Measurements from ENCODE around the gene STK39.

The STK39 gene

DNA sequence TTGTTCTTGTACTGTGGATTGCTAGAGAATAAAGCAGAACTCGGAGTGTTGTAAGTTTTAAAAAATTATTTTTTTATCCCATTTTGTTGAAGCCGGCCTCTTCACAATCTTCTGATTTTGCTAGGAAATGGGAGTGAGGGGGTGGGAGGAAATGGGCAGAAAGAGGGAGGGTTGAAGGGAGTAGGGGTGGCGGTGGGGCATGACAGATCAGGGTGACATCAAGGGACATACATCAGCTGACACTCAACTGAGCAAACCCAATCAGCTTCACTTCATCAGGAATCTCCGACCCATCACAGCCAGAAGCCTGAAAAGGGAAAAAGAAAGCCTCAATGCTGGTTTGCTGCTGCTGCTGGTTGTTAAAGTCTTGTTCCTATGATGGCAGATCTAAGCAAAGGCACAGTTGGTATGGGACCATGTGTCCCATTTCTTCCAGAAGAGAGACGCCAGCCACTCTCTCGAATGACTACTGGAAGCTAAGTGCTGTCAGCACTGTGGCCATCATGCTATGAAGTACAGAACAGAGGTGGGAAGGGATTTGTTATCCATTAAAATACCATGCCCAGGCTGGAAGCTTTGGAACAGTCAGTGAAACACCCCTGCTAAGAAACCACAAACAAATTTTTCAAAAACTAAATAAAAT, 292.0 kb downstream of the STK39 start:
- DNase-seq (ENCODE audit: low spot score): no peak

DNA sequence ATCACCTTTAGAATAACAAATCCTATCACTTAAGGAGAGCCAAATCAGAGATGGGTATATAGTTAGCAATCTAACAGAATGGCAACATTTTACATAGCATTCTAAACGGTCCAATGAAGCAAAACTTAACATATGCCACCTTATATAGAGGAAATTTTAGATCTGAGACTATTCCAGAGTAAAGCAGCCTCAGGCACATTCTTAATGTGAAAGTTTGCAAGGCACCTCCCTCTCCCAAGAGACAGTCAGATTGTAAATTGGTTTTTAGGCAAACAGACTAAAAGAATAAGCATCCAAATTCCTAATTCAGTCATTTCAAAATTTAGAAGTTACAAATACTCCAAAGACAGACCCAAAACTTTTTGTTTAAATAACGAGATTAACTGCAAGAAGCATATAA, 292.9 kb downstream of the STK39 start:
- no peak for DNase-seq (ENCODE audit: low spot score)

DNA sequence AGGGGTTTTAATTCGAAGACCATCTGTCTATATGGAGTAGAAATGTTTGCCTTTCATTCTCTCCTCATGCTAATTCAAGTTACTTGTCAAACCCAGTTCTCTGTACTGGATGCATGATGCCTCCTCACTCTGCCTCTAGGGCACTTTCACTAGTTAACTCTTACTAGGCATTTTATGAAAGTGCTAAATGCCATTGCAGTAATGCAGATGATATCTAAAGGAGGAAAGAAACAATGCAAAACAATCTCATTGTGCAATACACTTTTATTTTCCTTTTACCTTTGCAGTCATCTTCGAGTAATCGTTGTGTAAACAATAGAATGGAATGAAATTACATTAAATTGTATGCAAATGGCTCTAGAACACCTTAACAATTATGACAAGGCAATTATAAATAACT, 293.6 kb downstream of the STK39 start:
- no peak for DNase-seq (ENCODE audit: low spot score)

DNA sequence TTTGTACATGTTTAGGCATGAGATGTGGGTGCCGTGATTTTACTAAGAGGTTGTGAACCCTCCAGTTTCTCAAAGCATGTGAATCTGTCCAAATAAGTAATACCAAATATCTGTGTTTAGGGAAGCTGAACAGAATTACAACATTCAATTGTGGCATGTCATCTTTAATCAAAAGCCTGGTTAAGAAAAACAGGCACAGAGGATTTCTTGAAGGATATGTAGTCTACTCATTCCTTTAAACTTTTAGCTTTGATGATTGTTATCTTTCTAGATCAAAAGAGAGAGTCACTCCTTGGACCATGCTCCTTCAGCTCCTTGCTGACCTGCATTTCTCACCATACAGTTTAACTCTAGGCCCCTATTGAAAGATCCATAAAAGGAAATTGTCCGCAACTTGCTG, 296.8 kb downstream of the STK39 start:
- no peak for DNase-seq (ENCODE audit: low spot score)

DNA sequence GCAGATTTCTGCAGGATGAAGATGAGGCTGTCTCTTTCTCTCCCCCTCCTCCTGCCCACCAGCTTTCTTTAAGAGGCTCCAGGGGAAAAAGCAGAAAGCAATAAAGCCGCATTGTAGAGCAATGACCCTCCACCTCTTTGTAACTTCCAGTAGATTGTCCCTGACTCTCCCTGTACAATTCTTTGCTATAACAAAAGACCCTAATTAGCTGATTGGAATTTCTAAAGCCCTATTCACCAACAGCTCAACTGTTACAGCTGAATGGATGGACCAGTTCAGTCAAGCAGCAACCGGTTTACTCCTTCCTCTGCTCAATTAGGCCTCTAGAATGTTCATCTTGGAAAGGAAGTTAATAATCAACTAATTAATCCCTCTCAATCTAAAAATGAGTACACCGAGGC, 301.0 kb downstream of the STK39 start:
- DNase-seq (ENCODE audit: low spot score): no peak

DNA sequence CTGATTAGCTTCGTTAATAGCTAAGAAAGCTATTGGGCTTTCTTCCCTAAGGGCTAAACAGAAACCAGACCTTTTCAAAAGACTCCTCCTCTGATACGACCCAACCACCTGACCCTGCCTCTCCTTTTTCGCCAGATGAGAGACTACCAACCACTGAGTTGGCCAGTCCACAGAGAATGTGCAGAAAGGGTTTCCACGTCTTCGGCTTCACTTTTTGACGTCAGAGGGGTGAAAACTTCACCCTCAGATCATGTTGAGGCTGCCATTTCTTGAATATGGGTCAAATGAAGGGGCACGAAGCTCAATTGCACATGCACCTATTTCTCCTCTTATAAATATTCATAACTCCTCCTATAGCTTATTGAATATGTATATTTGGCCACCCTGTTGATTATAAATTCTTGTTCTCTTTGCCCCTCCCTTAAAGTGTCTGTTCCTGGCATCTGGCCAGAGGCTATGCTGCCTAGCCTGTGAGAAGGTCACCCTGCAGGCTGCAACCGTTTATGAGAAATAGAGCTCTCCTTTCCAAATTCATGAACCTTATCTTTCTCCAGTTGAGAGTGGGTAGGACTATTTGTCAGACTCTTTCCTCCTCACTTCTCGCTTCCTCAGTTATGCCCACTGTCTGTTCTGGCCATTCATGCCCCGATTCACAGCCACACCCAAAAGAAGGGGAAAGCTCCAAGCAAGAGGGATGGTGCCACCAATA, 301.6 kb downstream of the STK39 start:
- no peak for DNase-seq (ENCODE audit: low spot score)

DNA sequence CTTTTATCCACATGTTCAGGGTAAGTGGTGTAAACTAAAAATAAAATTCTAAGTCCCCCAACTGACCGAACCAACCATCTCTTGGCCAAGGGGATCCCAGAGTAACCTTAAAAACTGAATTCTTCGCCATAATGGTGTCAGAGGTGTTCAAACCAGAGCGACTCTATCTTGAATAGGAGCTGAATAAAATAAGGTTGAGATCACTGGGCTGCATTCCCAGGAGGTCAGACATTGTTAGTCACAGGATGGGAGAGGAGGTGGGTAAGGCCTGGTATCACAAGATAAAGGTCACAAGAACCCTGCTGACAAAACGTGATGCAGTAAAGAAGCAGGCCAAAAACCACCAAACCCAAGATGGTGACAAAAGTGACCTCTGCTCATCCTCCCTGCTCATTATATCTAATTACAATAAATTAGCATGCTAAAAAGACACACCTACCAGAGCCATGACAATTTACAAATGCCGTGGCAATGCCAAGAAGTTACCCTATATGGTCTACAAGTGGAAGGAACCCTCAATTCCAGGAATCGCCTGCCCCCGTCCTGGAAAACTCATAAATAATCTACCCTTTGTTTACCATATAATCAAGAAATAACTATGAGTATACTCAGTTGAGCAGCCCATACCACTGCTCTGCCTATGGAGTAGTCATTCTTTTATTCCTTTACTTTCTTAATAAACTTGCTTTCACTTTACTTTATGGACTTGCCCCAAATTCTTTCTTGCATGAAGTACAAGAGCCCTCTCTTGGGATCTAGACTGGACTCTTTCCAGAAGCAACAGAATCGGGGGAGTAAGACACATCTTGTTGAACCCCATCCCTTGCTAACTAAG, 302.4 kb downstream of the STK39 start:
- DNase-seq (ENCODE audit: low spot score): no peak

DNA sequence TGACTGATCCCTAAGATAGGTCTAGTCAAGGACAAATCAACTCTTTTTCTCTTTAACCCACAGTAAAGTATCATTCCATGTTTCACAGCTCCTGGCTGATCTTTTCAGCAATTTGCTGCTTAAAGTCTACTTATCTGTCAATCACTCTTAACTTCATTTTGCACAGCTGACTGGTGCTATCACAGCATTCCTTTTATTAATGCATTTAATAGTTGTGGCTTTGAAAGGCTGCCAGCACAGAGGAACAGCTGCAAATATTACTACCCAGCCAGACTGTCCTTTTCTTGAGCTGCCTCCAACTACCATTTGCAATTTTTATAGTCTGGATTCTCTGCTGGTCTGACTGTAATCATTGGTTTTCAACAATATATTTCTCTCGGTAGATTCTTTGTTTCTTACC, 303.5 kb downstream of the STK39 start:
- no peak for DNase-seq (ENCODE audit: low spot score)

DNA sequence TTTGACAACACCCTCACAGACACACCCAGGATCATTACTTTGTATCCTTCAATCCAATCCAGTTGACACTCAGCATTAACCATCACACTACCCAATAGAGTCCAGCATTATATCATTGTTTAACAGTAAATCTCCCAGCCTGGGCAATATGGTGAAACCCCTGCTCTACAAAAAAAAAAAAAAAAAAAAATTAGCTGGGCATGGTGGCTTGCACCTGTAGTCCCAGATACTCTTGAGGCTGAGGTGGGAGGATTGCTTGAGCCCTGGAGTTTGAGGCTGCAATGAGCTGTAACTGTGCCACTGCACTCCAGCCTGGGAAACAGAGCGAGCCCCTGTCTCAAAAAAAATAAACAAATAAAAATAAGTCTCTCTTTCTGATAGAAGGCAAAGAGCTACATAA, 304.0 kb downstream of the STK39 start:
- DNase-seq (ENCODE audit: low spot score): no peak

DNA sequence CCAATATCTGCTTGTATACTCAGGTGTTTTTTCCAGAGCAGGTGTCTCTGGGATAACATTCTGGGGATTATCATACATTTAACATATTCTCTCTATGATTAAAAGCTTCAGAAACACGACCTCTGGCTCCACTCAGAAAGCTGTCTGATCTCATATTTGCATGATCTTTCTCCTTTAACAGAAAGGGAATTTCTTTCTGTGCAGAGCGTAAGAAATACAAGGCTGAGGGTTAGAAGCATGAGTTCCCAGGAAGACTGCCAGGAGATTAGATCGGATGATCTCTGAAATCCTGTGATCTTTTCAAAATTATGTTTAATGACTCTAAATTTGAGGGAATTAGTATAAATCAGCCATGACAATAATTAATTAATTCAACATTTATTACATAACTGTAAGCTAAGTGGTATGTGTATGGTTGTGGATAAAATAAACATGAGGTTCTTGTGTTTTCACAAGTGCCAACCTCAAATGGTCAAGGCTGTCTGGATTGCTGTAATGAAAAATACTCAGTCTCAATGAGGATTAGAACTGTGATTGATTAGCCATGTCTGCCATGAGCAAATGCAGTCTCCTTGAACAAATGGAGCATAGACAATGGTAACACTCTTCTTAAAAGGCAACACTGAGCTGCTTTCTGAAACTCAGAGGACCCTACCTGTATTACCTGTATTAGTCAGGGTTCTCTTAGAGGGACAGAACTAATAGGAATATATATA, 304.9 kb downstream of the STK39 start:
- DNase-seq (ENCODE audit: low spot score): no peak

DNA sequence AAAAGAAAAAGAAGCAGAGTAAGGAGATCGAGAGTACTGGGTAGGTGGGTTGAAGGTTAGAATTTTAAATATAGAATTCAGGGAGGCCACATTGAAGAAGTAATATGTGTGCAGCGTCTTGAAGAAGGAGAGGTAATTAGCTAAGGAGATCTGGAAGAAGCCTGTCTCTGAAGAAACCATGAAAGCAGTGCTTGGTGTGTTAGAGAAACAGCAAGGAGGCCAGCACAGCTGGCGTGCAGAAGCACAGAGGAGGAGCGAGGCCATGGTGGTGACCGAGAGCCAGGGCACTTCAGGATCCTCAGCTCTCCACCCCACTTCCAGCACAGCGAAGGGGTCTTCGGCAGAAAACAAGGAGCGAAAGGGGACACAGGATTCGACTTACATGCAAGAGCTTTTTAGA, 305.8 kb downstream of the STK39 start:
- DNase-seq (ENCODE audit: low spot score): no peak

DNA sequence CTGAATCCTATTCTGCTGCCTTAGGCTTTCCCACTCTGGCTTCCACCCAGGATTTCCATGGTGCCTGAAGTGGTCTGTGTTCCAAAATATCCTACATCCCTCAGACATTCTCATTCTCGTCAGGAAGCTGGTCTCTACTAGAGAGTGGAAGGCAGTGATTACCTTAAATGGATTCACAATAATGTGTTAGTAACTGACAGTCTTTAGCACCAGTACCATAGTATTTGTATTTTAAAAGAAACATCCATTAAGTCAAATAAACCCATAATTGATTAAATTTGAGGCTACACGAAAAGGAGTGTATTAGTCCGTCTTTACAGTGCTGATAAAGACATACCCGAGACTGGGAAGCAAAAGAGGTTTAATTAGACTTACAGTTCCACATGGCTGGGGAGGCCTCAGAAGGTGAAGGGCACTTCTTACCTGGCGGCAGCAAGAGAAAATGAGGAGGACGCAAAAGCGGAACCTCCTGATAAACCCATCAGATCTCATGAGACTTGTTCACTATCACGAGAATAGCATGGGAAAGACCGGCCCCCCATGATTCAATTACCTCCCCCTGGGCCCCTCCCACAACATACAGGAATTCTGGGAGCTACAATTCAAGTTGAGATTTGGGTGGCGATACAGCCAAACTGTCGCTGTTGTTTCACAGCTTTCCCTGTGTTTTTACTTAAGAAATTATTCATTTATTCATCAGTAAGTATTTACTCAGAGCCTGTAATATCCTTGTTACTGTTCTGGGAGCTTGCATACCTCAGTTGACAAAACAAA, 306.5 kb downstream of the STK39 start:
- no peak for DNase-seq (ENCODE audit: low spot score)

DNA sequence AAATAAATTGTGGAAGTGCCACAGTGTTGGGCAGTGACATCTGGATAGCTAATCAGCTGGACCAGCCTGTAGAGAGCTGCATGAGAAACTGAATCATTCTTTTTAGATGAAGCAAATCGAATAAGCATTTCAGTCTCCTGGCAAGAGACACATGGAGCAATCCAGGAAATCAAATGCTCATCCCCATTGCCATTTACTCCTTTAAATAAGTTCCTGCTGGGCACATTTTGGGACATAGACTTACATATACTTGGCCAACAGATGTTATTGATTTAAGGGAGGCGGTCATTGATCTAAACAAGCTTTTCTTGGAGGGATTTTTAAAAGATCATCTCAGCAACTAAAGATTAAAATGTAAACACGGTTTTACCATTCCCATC, 307.1 kb downstream of the STK39 start:
- DNase-seq (ENCODE audit: low spot score): no peak

DNA sequence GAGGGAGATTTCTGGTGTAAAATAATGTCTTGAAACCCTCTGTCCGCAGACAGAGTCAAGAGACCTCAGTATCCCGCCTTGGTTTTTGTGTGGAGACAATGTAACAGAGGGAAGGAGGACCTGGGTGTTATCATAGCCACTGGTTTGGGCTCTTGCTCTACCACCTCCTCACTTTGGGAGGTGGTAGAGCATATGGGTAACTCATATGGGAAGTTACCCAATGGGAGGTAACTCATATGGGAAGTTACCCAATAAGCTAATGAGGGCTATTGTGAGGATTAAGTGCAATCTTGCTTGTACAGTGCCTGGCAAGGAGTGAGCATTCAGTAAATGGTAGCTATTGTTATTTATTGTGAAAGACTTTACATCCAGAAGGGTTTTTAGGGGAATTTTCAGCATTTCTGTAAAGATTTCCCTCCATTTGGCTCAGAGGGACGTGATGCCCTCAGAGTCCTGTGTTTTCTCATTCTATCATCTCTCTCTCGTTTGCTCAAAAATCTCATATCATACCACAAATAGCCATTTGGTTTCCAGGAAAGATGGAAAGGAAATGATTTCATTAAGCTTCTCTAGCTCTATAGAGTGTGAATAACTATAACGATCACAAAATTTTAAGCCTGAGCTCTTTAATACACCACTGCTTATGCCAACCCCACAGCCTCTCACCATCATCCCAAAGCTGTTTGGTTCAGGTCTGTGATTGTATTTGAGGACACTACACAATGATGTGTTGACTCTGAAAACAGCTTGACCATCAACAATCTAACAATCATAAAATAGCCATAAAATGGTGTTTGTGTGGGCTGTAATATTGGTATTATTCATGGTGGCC, 307.7 kb downstream of the STK39 start:
- DNase-seq (ENCODE audit: low spot score): no peak

DNA sequence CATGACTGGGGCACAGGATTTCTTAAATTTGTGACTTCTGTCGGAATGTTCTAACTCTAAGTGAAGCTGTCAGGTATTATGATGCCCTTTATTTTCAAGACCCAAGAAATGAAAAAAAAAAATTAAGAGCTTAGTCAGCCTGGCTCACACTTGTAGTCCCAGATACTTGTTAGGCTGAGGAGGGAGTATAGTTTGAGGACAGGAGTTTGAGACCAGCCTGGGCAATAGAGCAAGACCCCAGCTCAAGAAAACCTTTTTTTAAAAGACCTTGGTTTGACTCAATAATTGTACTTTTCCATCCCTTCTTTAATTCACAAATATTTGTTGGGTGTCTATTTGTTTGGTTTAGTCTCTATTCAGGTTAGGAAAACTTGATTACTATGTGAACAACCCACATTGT, 310.0 kb downstream of the STK39 start:
- DNase-seq (ENCODE audit: low spot score): no peak

DNA sequence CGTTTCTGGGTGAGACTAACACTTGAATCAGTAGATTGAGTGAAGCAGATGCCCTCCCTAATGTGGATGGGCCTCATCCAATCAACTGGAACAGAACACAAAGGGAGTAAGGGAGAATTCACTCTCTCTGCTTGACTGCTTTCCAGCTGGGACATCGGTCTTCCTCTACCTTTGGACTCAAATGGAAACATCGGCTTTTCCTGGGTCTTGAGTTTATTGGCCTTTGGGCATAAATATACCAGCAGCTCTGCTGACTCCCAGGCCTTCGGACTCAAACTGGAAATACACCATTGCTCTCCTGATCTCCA, 311.6 kb downstream of the STK39 start:
- no peak for DNase-seq (ENCODE audit: low spot score)

DNA sequence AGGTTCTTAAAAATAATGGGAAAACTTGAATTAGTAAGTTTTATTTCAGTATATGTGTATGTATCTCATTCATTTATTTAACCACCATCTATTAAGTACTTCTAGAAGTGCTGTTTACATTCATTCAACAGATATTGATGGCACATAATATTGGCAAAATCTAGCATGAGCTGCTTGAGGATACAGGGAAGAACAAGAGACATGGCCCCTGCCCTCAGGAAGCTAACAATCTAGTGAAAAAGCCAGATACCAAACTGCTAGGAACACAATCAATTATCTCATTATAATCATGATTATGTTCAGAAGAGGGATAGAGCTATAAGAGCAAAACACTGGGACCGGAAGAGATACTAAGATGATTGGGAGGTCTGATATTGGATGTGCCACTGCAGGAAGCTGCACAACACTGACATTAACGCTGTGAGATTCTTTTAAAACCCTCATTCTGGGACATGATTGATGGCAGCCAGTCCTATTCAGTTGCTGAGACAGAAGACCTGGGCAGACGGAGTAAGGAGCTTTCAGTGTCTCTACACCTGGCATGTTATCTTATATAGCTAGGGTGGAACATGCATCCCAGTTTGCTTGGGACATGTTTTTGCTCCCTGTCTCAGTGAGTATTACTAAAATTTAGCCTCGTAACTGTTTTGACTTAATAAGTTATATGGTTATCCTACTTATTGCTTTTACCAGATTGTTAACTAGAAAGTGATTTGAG, 314.1 kb downstream of the STK39 start:
- DNase-seq (ENCODE audit: low spot score): no peak

DNA sequence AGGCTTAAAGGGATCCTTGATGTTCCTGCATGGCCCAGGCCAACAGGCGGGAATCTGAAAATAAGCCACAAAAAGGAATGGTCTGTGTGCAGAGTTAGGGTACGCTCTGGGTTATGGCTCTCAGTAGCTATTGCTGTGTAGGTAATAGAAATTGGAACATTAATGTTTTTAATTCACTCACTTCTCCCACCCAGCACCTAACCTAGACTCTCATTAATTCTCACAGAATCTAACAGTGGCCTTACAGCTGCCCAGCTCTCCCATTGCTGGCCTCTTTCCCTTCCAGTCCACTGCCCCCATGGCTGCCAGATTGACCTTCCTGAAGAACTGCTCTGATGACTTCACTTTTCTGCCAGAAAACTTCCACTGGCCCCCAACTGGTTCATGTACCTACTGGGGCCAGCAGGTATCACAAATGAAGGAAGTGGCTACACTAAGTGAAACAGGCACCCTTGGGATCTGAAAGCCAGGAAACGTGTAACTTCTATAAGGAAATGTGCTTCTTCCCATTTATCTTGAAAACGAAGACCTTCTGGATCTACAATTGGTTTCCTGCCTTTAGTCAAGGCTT, 315.2 kb downstream of the STK39 start:
- no peak for DNase-seq (ENCODE audit: low spot score)

DNA sequence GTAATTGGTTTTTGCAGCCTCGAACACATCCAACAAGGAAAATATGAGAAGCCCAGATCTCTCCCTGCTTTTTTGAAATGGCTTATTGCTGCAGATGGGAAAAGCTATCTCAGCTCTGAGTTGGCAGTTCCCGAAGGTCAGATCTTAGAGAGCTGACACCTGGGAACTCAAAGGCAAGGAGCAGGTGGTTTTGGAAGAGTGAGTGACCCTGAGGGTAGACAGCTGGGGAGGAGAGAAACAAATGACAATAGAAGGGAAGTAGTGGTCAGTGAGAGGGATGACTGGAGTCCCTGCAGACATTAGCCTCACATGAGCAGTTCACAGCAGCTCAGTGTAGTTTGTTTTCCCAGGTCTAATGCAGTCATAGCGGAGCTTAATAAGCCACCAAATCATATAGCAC, 317.9 kb downstream of the STK39 start:
- no peak for DNase-seq (ENCODE audit: low spot score)

DNA sequence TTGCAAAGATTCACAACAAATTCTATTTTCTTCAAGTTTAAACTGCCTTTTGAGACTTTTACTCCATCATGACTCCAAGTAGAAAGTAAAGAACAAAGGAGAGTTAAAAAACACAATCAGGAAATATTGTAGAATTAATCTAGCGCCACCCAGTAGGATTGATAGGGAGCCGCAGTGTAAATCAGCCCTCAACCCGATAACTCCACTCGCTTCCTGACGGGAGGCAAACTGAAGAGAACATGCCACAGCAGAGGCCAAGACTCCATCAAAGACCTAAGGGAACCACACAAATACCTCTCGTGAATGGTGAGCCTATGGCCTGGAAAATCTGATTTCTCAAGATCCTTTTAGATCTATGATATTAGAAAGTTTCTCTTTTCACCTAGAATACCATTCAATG, 319.0 kb downstream of the STK39 start:
- no peak for DNase-seq (ENCODE audit: low spot score)
